Prostate gland (tissue), 2 donors: ENCODE measurements around the gene IL24. TPM values are rescaled to one million over a fixed set of nuclear protein-coding genes. Genes with fewer than 3 reads are reported as not detected.

Source experiments
- DNase-seq: peaks from one replicate; pipeline ENCODE4 v3.0.0-alpha.2; 2019; ENCODE audit warnings: low spot score
- H3K27ac ChIP-seq, 2 donors: fragments of 200-600 bp; sonication (generic); 2 replicates each; pipeline ENCODE4 v1.5.1; 2017 to 2019
- H3K27me3 ChIP-seq: fragments of 200-600 bp; sonication (generic); replicated peaks from 2 replicates; pipeline ENCODE4 v1.5.1; 2019; ENCODE audit not compliant: insufficient read depth
- H3K36me3 ChIP-seq, 2 donors: fragments of 200-600 bp; sonication (generic); 1 replicate in 1 of 2; 2 replicates in 1 of 2; pipeline versions ENCODE4 v1.5.1 to v1.8.1; 2017 to 2019
- H3K4me1 ChIP-seq: fragments of 200-600 bp; sonication (generic); replicated peaks from 2 replicates; pipeline ENCODE4 v1.5.1; 2019
- H3K4me3 ChIP-seq, 2 donors: fragments of 200-600 bp; sonication (generic); 2 replicates each; pipeline ENCODE4 v1.5.1; 2017 to 2019
- H3K9me3 ChIP-seq: fragments of 200-600 bp; sonication (generic); 2 replicates; pipeline ENCODE4 v1.5.1; 2017
- CTCF ChIP-seq, 4 experiments: fragments of 200-600 bp in 2 of 4; fragments of 450-650 bp in 2 of 4; sonication (generic) in 2 of 4; IDR thresholded peaks; 1 replicate in 3 of 4; 2 replicates in 1 of 4; pipeline ENCODE4 v1.5.1; 2016 to 2019; ENCODE audit warnings: antibody characterized with exemption in 4 of 4, mild to moderate bottlenecking in 2 of 4, moderate library complexity in 2 of 4
- POLR2A ChIP-seq: fragments of 450-650 bp; IDR thresholded peaks from one replicate; pipeline ENCODE4 v1.6.1; 2016; ENCODE audit warnings: antibody characterized with exemption, mild to moderate bottlenecking
- POLR2AphosphoS5 ChIP-seq: sonication (generic); formaldehyde crosslinking; IDR thresholded peaks from one replicate; pipeline ENCODE4 v1.6.1; 2017; ENCODE audit warnings: antibody characterized with exemption
- WGBS: methylation state at CpG from one replicate; pipeline ENCODE4 v1.1.5; 2018; 5-methylcytosine and 5-hydroxymethylcytosine counted together
- intact Hi-C: fragments of 100-400 bp; cut with DNase I; formaldehyde crosslinking; loops from one replicate; pipeline ENCODE4 v1.14.2; 2022
- total RNA-seq, 2 donors: library from RNA; depleted of rRNA; stranded (reverse); fragments of >200 nt; gene quantifications; one replicate each; pipeline ENCODE4 v1.1.0, GENCODE V29; 2016

IL24 gene
- total RNA-seq, 2 donors from 2014 or later, result not detected

GRCh38 chr1:206890125-206891060, 6.8 kb upstream of the IL24 start:
- intact Hi-C loops, result no loop called here
- H3K4me1 ChIP-seq, result no peaks in the 10 kb centered on the region
- WGBS, result 53% methylated on average over 15 of the region's 15 CpGs
- no peak overlapping the region for H3K27ac ChIP-seq
- no peaks in the 10 kb centered on the region for H3K27me3 ChIP-seq
- H3K9me3 ChIP-seq, result no peaks in the 10 kb centered on the region
- no peak overlapping the region for H3K4me3 ChIP-seq
- TF ChIP-seq POLR2AphosphoS5 (peak; percentile 62), CTCF (IDR thresholded peaks at IDR 0.05) (no peak), POLR2A (no peak)
- no peaks in the 10 kb centered on the region for H3K36me3 ChIP-seq
- DNase-seq, result peak; percentile 41

GRCh38 chr1:206891412-206891811, 5.8 kb upstream of the IL24 start:
- TF ChIP-seq CTCF (IDR thresholded peaks at IDR 0.05) (no peak), POLR2AphosphoS5 (no peak), POLR2A (no peak)
- H3K27me3 ChIP-seq, result no peaks in the 10 kb centered on the region
- H3K27ac ChIP-seq, result no peak overlapping the region
- no peak overlapping the region for H3K4me3 ChIP-seq
- no peaks in the 10 kb centered on the region for H3K4me1 ChIP-seq
- H3K36me3 ChIP-seq, result no peaks in the 10 kb centered on the region
- WGBS, result 87% methylated on average over 1 of the region's 1 CpG
- H3K9me3 ChIP-seq, result no peaks in the 10 kb centered on the region
- no peak for DNase-seq
- intact Hi-C loops, result no loop called here

- DNase-seq, result no peak
- Histone ChIP-seq H3K36me3 (no peaks in the 10 kb centered on the region), H3K27me3 (no peaks in the 10 kb centered on the region), H3K27ac (no peak overlapping the region), H3K4me1 (no peaks in the 10 kb centered on the region), H3K4me3 (no peak overlapping the region), H3K9me3 (no peaks in the 10 kb centered on the region)
- intact Hi-C loops, result no loop called here
- TF ChIP-seq POLR2AphosphoS5 (no peak), CTCF (IDR thresholded peaks at IDR 0.05) (no peak), POLR2A (no peak)
- WGBS, result 88% methylated on average over 3 of the region's 3 CpGs
These were observed 4.8 kb upstream of the IL24 start for GRCh38 chr1:206892351-206892984.

GRCh38 chr1:206893380-206893779, 3.9 kb upstream of the IL24 start:
- WGBS, result 49% methylated on average over 2 of the region's 2 CpGs

More at GRCh38 chr1:206893380-206893779, 3.9 kb upstream of the IL24 start:
- H3K4me3 ChIP-seq, result no peak overlapping the region
- no peak overlapping the region for H3K27ac ChIP-seq
- H3K9me3 ChIP-seq, result no peaks in the 10 kb centered on the region
- DNase-seq, result no peak
- no peaks in the 10 kb centered on the region for H3K36me3 ChIP-seq
- TF ChIP-seq CTCF (IDR thresholded peaks at IDR 0.05) (no peak), POLR2A (no peak), POLR2AphosphoS5 (no peak)
- no peaks in the 10 kb centered on the region for H3K27me3 ChIP-seq
- no peaks in the 10 kb centered on the region for H3K4me1 ChIP-seq
- intact Hi-C loops, result no loop called here
